Neural progenitor cell (in vitro differentiated cells): Measurements from ENCODE around the gene SMPD4.
"Not testable (repeated sequence)": the region's sequence is repeated elsewhere in the genome, so short reads cannot be mapped to it uniquely, and the experiment has no call there.

Source experiments
- EZH2 ChIP-seq: fragments of 200-600 bp; sonication (generic); IDR thresholded peaks from 2 replicates; pipeline ENCODE4 v1.6.1; 2017; ENCODE audit warnings: antibody characterized with exemption, mild to moderate bottlenecking, moderate library complexity
- TF ChIP-seq, protein P1 (sequence below): fragments of 200-600 bp; sonication (generic); IDR thresholded peaks from 2 replicates; pipeline ENCODE4 v1.5.1; 2017; ENCODE audit warnings: antibody characterized with exemption, mild to moderate bottlenecking

DNA sequence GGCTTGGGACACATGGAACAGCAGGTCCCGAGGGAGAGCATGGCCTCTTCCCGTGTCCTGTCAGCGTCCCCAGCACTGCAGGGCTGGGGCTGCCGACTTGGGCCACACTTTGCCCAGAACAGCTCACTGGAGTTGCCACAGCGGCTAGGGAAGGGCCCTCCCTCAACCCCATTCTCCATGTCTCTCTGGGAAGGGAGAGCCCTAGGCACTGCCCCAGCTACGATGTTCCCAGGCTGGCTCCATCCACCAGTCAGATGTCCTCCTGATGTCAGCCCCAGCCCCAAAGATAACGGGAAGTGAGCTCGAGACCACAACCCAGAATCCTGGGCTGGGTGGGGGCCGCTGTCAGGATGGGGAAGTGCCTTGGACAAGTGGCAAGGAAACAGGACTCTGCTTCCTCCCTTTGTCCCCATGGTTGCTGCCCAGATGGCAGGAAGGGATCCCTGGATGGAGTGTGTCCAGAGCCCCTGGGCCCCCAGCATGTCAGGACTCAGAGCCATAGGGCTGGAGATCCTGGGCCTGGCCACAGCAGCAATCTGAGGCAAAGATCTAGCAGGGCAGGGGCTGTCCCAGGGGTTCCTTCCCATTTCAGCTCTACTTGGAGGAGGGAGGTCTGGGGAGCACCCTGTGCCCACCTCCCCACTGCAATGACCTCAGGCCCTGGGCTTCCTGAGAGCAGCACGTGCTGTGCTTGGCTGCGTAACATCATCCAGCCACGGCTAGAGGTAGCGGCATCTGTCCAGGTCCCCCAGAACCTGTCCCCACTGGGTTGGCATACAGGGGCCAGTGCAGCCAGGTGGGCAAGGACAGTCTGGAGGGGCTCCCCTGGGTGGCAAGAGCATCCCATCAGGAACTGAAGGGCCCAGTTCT, 38.8 kb downstream of the SMPD4 start:
- TF ChIP-seq, protein P1, sequence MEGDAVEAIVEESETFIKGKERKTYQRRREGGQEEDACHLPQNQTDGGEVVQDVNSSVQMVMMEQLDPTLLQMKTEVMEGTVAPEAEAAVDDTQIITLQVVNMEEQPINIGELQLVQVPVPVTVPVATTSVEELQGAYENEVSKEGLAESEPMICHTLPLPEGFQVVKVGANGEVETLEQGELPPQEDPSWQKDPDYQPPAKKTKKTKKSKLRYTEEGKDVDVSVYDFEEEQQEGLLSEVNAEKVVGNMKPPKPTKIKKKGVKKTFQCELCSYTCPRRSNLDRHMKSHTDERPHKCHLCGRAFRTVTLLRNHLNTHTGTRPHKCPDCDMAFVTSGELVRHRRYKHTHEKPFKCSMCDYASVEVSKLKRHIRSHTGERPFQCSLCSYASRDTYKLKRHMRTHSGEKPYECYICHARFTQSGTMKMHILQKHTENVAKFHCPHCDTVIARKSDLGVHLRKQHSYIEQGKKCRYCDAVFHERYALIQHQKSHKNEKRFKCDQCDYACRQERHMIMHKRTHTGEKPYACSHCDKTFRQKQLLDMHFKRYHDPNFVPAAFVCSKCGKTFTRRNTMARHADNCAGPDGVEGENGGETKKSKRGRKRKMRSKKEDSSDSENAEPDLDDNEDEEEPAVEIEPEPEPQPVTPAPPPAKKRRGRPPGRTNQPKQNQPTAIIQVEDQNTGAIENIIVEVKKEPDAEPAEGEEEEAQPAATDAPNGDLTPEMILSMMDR = not testable (repeated sequence)
- TF ChIP-seq EZH2 = not testable (repeated sequence)
